Measurements from ENCODE around the gene FAM181A. TPM values are rescaled to one million over a fixed set of nuclear protein-coding genes. Genes with fewer than 3 reads are reported as not detected.

Gene FAM181A
- total and polyA plus RNA-seq, 4 donors, result not detected

DNA sequence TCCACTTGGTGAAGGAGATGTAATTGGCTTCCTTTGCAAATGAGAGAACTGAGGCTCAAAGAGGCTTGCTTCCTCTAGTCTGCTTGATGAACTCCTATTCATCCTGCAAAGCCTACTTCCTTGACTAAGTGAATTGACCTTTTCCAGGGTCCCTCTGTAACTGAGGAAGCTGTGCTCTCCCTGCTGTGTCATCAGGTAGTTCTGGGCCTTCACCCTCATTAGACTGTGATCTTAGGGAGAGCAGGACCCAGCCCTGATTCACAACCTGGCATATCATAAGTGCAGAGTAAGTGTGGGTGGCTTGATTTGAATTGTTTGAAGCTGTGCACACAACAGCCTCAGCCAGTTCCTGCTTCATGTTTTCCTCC is 32.9 kb downstream of the FAM181A start:
- peaks cover 0 to 5% of the 10 kb centered on the region in 2 donors for H3K36me3 ChIP-seq (ENCODE audit: control insufficient read depth in 1 of 2, insufficient read depth in 2 of 2, low read length in 1 of 2)
- DNase-seq (no peak), ATAC-seq (ENCODE audit: low FRiP score) (no peak)
- H3K9me3 ChIP-seq (ENCODE audit: control insufficient read depth, low read length), result no peaks in the 10 kb centered on the region
- peak overlapping the region in 1 of 2 donors; percentile 6 for H3K27ac ChIP-seq (ENCODE audit: low read depth in 1 of 2, low read length in 2 of 2)
- H3K4me1 ChIP-seq (ENCODE audit: control insufficient read depth in 1 of 2, insufficient read depth in 2 of 2, low read length in 2 of 2), result no peaks in the 10 kb centered on the region
- H3K27me3 ChIP-seq (ENCODE audit: control insufficient read depth in 1 of 2, insufficient read depth in 2 of 2, low read length in 1 of 2), result no peaks in the 10 kb centered on the region
- intact Hi-C loops (cut with DNase I), result no loop called here
- H3K4me3 ChIP-seq (ENCODE audit: low read length in 2 of 2), result no peak overlapping the region

DNA sequence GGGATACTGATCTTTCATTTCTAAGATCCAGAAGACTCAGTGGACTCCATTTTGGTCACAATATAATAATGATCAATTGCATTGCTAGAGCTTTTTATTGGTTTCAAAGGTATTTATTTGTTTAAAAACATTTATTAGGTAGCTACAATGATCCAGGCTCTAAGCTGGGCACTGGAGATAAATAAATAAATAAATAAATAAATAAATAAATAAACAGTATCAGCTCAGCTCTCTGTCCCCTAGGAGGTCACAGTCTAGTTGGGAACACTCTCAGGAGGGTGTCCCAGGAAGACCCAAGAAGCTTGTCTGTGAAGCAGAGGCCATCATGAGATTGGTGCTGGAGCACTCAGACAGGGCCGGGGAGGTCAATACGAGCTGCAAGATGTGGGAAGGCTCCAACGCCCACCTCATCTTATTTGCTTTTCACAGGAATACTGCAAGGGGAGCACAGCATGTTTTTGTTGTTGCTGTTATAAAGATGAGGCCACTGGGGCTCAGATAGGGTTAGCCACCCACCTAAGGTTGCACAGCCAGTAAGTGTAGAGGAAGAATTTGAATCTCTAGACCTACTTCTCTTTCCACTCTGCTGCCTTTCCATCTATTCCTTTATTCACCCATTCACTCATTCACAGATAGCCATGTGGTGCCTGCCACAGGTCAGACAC is 33.8 kb downstream of the FAM181A start:
- 87 to 93% methylated on average over 3 of the region's 3 CpGs for WGBS, 2 donors
- no peak overlapping the region for H3K27ac ChIP-seq (ENCODE audit: low read depth in 1 of 2, low read length in 2 of 2)
- H3K4me1 ChIP-seq (ENCODE audit: control insufficient read depth in 1 of 2, insufficient read depth in 2 of 2, low read length in 2 of 2), result peaks cover 0 to 3% of the 10 kb centered on the region in 2 donors
- H3K27me3 ChIP-seq (ENCODE audit: control insufficient read depth in 1 of 2, insufficient read depth in 2 of 2, low read length in 1 of 2), result no peaks in the 10 kb centered on the region
- H3K36me3 ChIP-seq (ENCODE audit: control insufficient read depth in 1 of 2, insufficient read depth in 2 of 2, low read length in 1 of 2), result peaks cover 0 to 5% of the 10 kb centered on the region in 2 donors
- DNase-seq (no peak), ATAC-seq (ENCODE audit: low FRiP score) (no peak)
- no peaks in the 10 kb centered on the region for H3K9me3 ChIP-seq (ENCODE audit: control insufficient read depth, low read length)
- intact Hi-C loops (cut with DNase I), result no loop called here
- H3K4me3 ChIP-seq (ENCODE audit: low read length in 2 of 2), result no peak overlapping the region

DNA sequence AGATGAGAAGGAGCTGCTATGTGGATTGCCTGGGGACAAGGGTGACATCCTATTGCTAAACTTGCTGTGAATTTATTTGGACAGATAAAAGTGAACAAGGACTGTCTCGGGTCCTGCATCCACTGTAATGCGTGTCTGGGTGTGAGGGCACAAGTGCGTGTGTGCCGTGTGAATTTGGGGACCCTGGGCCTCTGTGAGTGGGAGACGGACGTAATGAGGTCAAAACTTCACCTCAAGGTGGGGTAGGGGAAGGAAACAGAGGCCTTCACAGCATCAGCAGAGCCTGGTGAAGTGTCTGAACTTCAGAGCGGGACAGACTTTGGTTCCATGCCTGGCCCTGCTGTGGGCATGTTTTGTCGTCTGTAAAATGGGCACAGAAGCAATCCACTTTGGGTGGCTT is 34.5 kb downstream of the FAM181A start:
- peaks cover 0 to 3% of the 10 kb centered on the region in 2 donors for H3K4me1 ChIP-seq (ENCODE audit: control insufficient read depth in 1 of 2, insufficient read depth in 2 of 2, low read length in 2 of 2)
- no peaks in the 10 kb centered on the region for H3K27me3 ChIP-seq (ENCODE audit: control insufficient read depth in 1 of 2, insufficient read depth in 2 of 2, low read length in 1 of 2)
- intact Hi-C loops (cut with DNase I), result no loop called here
- no peak overlapping the region for H3K4me3 ChIP-seq (ENCODE audit: low read length in 2 of 2)
- H3K9me3 ChIP-seq (ENCODE audit: control insufficient read depth, low read length), result no peaks in the 10 kb centered on the region
- H3K27ac ChIP-seq (ENCODE audit: low read depth in 1 of 2, low read length in 2 of 2), result no peak overlapping the region
- no peak for DNase-seq
- peaks cover 0 to 5% of the 10 kb centered on the region in 2 donors for H3K36me3 ChIP-seq (ENCODE audit: control insufficient read depth in 1 of 2, insufficient read depth in 2 of 2, low read length in 1 of 2)
- 91 to 94% methylated on average over 8 of the region's 8 CpGs for WGBS, 2 donors
- no peak for ATAC-seq (ENCODE audit: low FRiP score)

DNA sequence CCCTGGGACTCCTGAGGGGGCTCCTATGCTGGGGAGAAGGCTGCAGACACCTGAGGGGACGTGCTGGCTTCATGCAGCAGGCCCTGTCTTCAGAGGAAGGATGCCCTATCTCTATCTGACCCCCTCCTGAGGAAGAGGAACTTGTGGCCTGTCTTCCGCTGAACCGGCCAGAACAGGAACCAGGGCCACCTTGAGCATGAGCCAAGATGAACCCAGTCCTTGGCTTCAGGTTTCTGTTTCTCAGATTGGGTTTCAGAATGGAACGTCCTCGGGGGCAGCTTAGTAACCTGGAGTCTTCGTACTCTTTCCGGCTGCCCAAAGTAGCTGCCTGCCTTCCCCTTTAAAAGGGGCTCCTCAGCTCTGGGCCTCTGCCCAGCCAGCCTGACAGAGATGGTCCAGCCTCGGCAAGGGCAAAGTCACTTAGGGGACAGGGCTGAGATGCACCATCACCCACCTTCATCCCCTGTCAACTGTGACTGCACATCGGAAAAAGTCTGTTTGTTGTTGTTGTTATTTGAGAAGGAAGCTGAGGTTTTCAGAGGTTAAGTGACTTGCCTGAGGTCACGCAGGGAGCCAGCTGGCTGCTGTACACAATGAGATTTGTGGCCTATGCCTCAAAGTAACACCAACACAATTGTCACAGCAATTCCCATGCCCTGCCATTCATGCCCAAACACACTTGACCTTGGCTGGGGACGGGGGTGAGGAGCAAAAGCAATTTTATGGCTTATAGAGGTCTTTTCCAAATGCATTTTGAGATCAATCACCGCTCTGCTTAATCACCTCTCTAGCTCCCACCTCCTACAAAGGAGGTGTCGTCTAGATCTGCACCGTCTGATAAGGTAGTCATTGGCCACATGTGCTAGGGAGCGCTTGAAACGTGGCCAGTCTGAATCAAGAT is 35.8 kb downstream of the FAM181A start:
- no peak for ATAC-seq (ENCODE audit: low FRiP score)
- H3K27me3 ChIP-seq (ENCODE audit: control insufficient read depth in 1 of 2, insufficient read depth in 2 of 2, low read length in 1 of 2), result no peaks in the 10 kb centered on the region
- H3K4me1 ChIP-seq (ENCODE audit: control insufficient read depth in 1 of 2, insufficient read depth in 2 of 2, low read length in 2 of 2), result peaks cover 0 to 3% of the 10 kb centered on the region in 2 donors
- no peaks in the 10 kb centered on the region for H3K9me3 ChIP-seq (ENCODE audit: control insufficient read depth, low read length)
- H3K27ac ChIP-seq (ENCODE audit: low read depth in 1 of 2, low read length in 2 of 2), result no peak overlapping the region
- intact Hi-C loops (cut with DNase I), result no loop called here
- no peak overlapping the region for H3K4me3 ChIP-seq (ENCODE audit: low read length in 2 of 2)
- H3K36me3 ChIP-seq (ENCODE audit: control insufficient read depth in 1 of 2, insufficient read depth in 2 of 2, low read length in 1 of 2), result peaks cover 0 to 5% of the 10 kb centered on the region in 2 donors
- 45 to 57% methylated on average over 16 of the region's 16 CpGs for WGBS, 2 donors
- no peak for DNase-seq

DNA sequence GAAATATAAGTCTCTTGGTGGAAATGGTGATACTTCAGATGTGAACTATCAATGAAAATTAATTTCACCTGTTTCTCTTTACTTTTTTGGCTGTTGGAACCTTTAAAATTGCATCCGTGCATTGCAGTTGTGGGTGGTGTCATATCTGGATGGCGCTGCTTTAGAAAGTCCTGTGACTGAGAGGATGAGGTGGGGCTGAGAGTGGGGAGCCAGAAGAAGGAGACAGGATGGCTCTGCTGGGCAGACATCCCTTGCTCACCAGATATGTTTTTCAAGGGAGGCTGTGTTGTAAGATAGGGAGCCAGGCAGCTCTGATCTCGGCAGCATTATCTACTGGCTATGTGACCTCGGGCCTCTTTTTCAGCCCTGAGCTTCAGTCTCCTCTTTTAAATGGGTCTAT is 36.5 kb downstream of the FAM181A start:
- WGBS, 2 donors, result 80 to 86% methylated on average over 4 of the region's 4 CpGs
- Histone ChIP-seq H3K4me3 (ENCODE audit: low read length in 2 of 2) (no peak overlapping the region), H3K9me3 (ENCODE audit: control insufficient read depth, low read length) (no peaks in the 10 kb centered on the region), H3K27me3 (ENCODE audit: control insufficient read depth in 1 of 2, insufficient read depth in 2 of 2, low read length in 1 of 2) (no peaks in the 10 kb centered on the region), H3K36me3 (ENCODE audit: control insufficient read depth in 1 of 2, insufficient read depth in 2 of 2, low read length in 1 of 2) (peaks cover 0 to 5% of the 10 kb centered on the region in 2 donors), H3K27ac (ENCODE audit: low read depth in 1 of 2, low read length in 2 of 2) (no peak overlapping the region), H3K4me1 (ENCODE audit: control insufficient read depth in 1 of 2, insufficient read depth in 2 of 2, low read length in 2 of 2) (peaks cover 0 to 3% of the 10 kb centered on the region in 2 donors)
- intact Hi-C loops (cut with DNase I), result no loop called here
- ATAC-seq (ENCODE audit: low FRiP score) (no peak), DNase-seq (no peak)

DNA sequence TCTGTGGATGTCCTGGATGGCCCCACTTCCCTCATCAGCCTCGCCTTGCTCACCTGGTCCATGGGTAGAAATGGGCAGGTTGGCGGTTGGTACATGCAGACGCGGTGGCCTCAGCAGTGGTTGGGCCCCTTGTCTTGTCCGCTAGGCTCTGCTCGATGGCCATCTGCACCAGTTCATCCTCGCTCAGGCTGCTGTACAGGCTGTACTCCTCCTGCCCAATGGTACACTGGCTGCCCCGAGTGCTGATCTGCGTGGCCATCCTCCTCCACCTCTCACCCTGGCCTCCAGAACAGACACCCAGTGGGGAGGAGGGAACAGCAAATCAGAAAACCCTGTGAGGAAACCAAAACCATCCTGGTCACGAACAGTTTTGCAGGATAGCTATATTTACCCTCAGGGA is 37.1 kb downstream of the FAM181A start:
- DNase-seq (no peak), ATAC-seq (ENCODE audit: low FRiP score) (no peak)
- WGBS, 2 donors, result 93 to 95% methylated on average over 10 of the region's 10 CpGs
- H3K27ac ChIP-seq (ENCODE audit: low read depth in 1 of 2, low read length in 2 of 2), result no peak overlapping the region
- H3K36me3 ChIP-seq (ENCODE audit: control insufficient read depth in 1 of 2, insufficient read depth in 2 of 2, low read length in 1 of 2), result peaks cover 0 to 5% of the 10 kb centered on the region in 2 donors
- intact Hi-C loops (cut with DNase I), result no loop called here
- peaks cover 0 to 3% of the 10 kb centered on the region in 2 donors for H3K4me1 ChIP-seq (ENCODE audit: control insufficient read depth in 1 of 2, insufficient read depth in 2 of 2, low read length in 2 of 2)
- no peaks in the 10 kb centered on the region for H3K9me3 ChIP-seq (ENCODE audit: control insufficient read depth, low read length)
- no peak overlapping the region for H3K4me3 ChIP-seq (ENCODE audit: low read length in 2 of 2)
- H3K27me3 ChIP-seq (ENCODE audit: control insufficient read depth in 1 of 2, insufficient read depth in 2 of 2, low read length in 1 of 2), result no peaks in the 10 kb centered on the region

DNA sequence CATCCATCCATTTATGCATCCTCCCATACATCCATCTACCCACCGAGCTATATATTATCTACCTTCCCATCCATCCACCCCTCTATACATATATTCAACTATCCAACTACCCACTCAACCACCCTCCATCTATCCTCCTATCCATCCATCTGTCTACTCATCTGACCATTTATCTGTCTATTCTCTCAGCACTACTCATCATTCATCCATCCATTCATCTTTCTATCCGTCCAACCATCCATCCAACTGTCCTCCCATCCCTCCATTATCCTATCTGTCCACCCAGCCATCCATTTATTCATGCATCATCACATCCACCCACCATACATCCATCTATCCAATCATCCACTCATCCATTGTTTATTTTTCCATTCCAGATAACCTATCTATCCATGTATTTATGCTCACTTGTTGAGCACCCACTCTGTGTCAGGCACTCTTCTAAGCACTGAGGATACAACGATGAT is 37.7 kb downstream of the FAM181A start:
- Histone ChIP-seq H3K9me3 (ENCODE audit: control insufficient read depth, low read length) (no peaks in the 10 kb centered on the region), H3K4me1 (ENCODE audit: control insufficient read depth in 1 of 2, insufficient read depth in 2 of 2, low read length in 2 of 2) (peaks cover 0 to 3% of the 10 kb centered on the region in 2 donors), H3K4me3 (ENCODE audit: low read length in 2 of 2) (no peak overlapping the region), H3K27me3 (ENCODE audit: control insufficient read depth in 1 of 2, insufficient read depth in 2 of 2, low read length in 1 of 2) (no peaks in the 10 kb centered on the region), H3K27ac (ENCODE audit: low read depth in 1 of 2, low read length in 2 of 2) (peak overlapping the region; percentile 62 to 77), H3K36me3 (ENCODE audit: control insufficient read depth in 1 of 2, insufficient read depth in 2 of 2, low read length in 1 of 2) (peaks cover 0 to 5% of the 10 kb centered on the region in 2 donors)
- intact Hi-C loops (cut with DNase I), result no loop called here
- 93 to 95% methylated on average over 3 of the region's 3 CpGs for WGBS, 2 donors
- no peak for DNase-seq
- ATAC-seq (ENCODE audit: low FRiP score), result no peak

DNA sequence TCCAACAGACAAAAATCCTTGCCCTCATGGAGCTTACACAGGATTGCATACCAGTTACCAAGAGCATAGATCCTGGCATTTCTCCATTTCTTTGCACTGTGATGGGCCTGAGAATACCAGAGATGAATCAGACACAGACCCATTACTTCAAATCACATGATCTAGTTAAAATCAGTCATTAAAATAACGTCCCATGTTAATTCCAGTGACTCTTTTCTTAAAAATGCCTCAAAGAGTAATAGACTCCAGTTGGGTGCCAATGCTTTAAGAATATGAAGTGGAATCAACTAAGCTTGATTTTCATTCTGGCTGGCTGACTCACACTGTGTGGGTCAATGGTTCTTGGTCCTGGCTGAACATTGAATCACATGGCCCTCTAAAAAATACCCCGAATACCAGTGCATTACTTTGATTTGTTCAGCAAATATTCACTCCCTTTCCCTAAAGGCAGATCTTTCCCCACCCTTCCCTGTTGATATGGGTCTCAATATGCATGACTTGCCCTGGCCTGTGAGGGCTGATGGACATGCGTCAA is 38.2 kb downstream of the FAM181A start:
- no peaks in the 10 kb centered on the region for H3K27me3 ChIP-seq (ENCODE audit: control insufficient read depth in 1 of 2, insufficient read depth in 2 of 2, low read length in 1 of 2)
- H3K9me3 ChIP-seq (ENCODE audit: control insufficient read depth, low read length), result no peaks in the 10 kb centered on the region
- H3K27ac ChIP-seq (ENCODE audit: low read depth in 1 of 2, low read length in 2 of 2), result peak overlapping the region; percentile 62 to 99
- no peak for DNase-seq
- 27 to 31% methylated on average over 3 of the region's 3 CpGs for WGBS, 2 donors
- intact Hi-C loops (cut with DNase I), result no loop called here
- no peak overlapping the region for H3K4me3 ChIP-seq (ENCODE audit: low read length in 2 of 2)
- peak; percentile 72 for ATAC-seq (ENCODE audit: low FRiP score)
- peaks cover 0 to 5% of the 10 kb centered on the region in 2 donors for H3K36me3 ChIP-seq (ENCODE audit: control insufficient read depth in 1 of 2, insufficient read depth in 2 of 2, low read length in 1 of 2)
- peaks cover 0 to 3% of the 10 kb centered on the region in 2 donors for H3K4me1 ChIP-seq (ENCODE audit: control insufficient read depth in 1 of 2, insufficient read depth in 2 of 2, low read length in 2 of 2)

All from aorta (tissue), 5 donors.